ENCODE data around the gene IMMT. TPM values are rescaled to one million over a fixed set of nuclear protein-coding genes. Genes with fewer than 3 reads are reported as not detected.

The IMMT gene
- total and polyA plus RNA-seq, 10 donors: 30.7 to 80.9 (median 66.1) TPM

DNA sequence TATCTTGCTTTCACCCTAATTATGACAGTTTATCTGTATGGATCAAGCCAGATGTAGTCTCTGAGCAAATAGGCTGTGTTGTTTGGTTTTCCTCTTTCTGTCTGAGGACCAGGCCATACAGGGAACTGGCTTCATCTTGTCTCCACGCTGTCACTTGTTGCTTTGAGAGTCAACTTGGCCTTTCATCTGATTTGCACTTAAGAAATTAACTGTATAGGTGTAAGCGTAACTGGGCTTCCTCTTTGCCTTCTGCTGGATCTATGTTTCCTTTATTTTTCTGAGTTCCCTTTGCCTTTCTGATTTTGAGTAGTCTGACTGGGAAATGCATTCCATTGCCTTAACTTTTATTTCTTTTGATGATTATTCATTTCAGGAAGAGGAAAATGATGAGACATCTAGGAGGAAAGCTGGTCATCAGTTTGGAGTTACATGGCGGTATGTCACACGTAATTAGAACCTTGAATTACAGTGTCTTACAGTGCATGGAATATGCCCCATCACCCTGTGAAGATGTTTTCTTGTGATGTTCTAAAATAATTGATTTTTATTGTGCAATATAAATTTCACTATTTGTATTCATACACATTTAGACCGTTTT lies 71.8 kb downstream of the IMMT start:
- intact Hi-C loops (cut with DNase I; ENCODE audit: low total_unique reads): no loop called here
- DNase-seq: no peak
- Histone ChIP-seq H3K36me3 (peaks cover 5 to 100% (median 100%) of the 10 kb centered on the region in 6 donors), H3K4me1 (no peaks in the 10 kb centered on the region), H3K9me3 (no peaks in the 10 kb centered on the region), H3K4me3 (no peak overlapping the region), H3K27me3 (replicated peaks in 1 of 7) (no peaks in the 10 kb centered on the region), H3K27ac (no peak overlapping the region)
- TF ChIP-seq, protein P1, sequence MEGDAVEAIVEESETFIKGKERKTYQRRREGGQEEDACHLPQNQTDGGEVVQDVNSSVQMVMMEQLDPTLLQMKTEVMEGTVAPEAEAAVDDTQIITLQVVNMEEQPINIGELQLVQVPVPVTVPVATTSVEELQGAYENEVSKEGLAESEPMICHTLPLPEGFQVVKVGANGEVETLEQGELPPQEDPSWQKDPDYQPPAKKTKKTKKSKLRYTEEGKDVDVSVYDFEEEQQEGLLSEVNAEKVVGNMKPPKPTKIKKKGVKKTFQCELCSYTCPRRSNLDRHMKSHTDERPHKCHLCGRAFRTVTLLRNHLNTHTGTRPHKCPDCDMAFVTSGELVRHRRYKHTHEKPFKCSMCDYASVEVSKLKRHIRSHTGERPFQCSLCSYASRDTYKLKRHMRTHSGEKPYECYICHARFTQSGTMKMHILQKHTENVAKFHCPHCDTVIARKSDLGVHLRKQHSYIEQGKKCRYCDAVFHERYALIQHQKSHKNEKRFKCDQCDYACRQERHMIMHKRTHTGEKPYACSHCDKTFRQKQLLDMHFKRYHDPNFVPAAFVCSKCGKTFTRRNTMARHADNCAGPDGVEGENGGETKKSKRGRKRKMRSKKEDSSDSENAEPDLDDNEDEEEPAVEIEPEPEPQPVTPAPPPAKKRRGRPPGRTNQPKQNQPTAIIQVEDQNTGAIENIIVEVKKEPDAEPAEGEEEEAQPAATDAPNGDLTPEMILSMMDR (IDR thresholded peaks at IDR 0.05 in 8 of 11, conservative IDR thresholded peaks at IDR 0.05 in 3 of 11): no peak
- TF ChIP-seq POLR2A (IDR thresholded peaks at IDR 0.05): no peak
- TF ChIP-seq POLR2AphosphoS5 (IDR thresholded peaks at IDR 0.05): no peak
- 86 to 98% (median 93%) methylated on average over 5 of the region's 5 CpGs for WGBS, 5 donors

DNA sequence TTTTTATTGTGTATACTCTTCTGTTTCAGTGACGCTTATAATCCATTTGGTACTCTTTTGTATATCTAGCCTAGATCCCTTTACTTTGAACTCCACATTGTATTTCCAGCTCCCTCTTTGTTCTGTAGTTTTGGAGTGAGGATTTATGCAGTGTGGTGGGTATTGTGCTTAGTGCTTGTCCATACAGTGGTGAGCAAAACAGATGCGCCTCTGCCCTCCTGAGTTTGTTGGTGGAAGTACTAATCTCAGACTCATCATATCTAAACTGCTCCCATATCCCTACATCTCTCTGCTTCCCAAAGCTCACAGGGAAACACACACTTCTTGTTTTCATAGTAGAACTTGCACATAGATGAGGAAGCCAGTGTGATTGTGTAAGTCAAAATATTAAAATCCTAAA lies 77.1 kb downstream of the IMMT start:
- 92 to 98% (median 96%) methylated on average over 2 of the region's 2 CpGs for WGBS, 5 donors
- Histone ChIP-seq H3K9me3 (no peaks in the 10 kb centered on the region), H3K36me3 (peaks cover 3 to 100% (median 95%) of the 10 kb centered on the region in 6 donors), H3K4me3 (no peak overlapping the region), H3K4me1 (peaks cover 0 to 26% (median 0%) of the 10 kb centered on the region in 6 donors), H3K27me3 (replicated peaks in 1 of 7) (no peaks in the 10 kb centered on the region), H3K27ac (no peak overlapping the region)
- intact Hi-C loops (cut with DNase I; ENCODE audit: low total_unique reads): no loop called here
- no peak for DNase-seq
- no peak for TF ChIP-seq POLR2AphosphoS5 (IDR thresholded peaks at IDR 0.05)
- TF ChIP-seq POLR2A (IDR thresholded peaks at IDR 0.05): no peak
- TF ChIP-seq, protein P1 (IDR thresholded peaks at IDR 0.05 in 8 of 11, conservative IDR thresholded peaks at IDR 0.05 in 3 of 11): no peak

DNA sequence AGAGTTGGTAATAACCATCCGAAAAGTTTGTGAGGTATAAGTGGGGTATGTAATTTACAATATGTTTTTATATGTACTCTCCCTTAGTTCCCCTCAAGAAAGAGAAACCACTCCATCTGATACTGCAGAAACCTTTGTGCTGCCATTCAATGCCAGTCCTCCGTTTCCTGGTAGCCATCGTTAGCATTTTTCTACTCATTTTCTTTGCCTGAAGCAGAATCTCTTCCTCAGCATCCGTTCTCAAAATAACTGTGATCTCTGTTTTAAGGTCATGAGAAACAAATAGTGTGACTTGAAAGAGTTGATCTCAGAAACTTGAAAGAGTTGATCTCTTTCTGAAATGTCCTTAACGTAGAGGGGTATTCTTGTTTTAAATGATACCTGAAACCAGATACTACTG lies 88.2 kb downstream of the IMMT start:
- Histone ChIP-seq H3K36me3 (peaks cover 4 to 62% (median 30%) of the 10 kb centered on the region in 6 donors), H3K27ac (no peak overlapping the region), H3K4me3 (peak overlapping the region; percentile 88 to 99 (median 97)), H3K9me3 (no peaks in the 10 kb centered on the region), H3K27me3 (replicated peaks in 1 of 7) (no peaks in the 10 kb centered on the region), H3K4me1 (peaks cover 22 to 58% (median 47%) of the 10 kb centered on the region in 6 donors)
- intact Hi-C loops (cut with DNase I; ENCODE audit: low total_unique reads): no loop called here
- TF ChIP-seq, protein P1 (IDR thresholded peaks at IDR 0.05 in 8 of 11, conservative IDR thresholded peaks at IDR 0.05 in 3 of 11): no peak
- TF ChIP-seq POLR2AphosphoS5 (IDR thresholded peaks at IDR 0.05) (no peak), POLR2A (IDR thresholded peaks at IDR 0.05) (no peak)
- DNase-seq: no peak
- 18 to 28% (median 20%) methylated on average over 5 of the region's 5 CpGs for WGBS, 5 donors

DNA sequence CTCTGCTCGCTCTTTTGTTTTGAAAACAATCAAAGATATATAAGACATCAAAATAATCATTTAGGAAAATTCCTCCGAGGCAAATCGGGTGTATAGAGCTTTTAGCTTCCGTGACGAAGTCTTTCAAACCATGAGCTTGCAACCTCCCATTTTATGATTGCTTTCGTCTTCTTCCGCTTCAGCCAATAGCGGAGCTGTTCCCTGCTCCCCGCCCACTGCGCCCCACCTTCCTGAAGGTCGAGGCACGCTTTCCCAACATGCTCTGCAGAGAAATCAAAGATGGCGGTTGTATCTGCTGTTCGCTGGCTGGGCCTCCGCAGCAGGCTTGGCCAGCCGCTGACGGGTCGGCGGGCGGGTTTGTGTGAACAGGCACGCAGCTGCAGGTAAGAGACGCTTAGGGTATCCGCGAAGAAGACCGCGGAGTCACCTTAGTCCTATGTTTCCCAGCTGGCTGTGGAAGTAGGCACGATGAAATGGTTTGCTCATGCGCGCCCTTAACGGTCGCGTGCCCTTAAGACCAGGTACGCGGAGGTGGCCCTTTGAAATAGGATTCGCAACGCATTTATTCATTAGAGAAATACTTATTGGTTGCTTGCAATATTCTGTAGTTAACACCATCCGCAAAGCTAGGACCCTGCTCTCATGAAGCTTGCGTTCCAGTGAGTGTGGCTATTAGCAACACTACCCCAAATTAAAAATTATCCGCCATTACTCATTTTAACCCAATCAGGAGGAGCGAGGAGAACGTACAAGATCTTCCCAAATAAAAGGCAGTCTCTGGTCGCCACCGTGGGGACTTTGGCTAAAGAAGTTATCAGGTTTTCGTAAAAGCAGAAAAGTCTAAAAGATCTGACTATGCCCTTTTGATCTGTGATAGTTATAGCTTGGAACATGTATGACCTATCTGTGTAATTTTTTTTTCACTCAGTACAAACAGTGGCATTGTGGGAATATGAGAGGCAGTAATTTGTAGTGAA lies 89.0 kb downstream of the IMMT start, which contains the start of gene PTCD3:
Gene PTCD3, plus strand, starts transcription at position 267 of the 977 bp plus-strand sequence. Its CDS starts 13 bp downstream, at position 280.
- no peaks in the 10 kb centered on the region for H3K27me3 ChIP-seq (replicated peaks in 1 of 7)
- peaks cover 22 to 58% (median 47%) of the 10 kb centered on the region in 6 donors for H3K4me1 ChIP-seq
- TF ChIP-seq, protein P1 (IDR thresholded peaks at IDR 0.05 in 8 of 11, conservative IDR thresholded peaks at IDR 0.05 in 3 of 11): peak in 1 of 11 experiments; percentile 32
- TF ChIP-seq POLR2A (IDR thresholded peaks at IDR 0.05) (no peak), POLR2AphosphoS5 (IDR thresholded peaks at IDR 0.05) (peak; percentile 88 to 91 (median 91))
- peak; percentile 98 for DNase-seq
- 0 to 1% (median 0%) methylated on average over 35 to 44 of the region's 44 CpGs for WGBS, 5 donors
- intact Hi-C loops (cut with DNase I; ENCODE audit: low total_unique reads): no loop called here
- peaks cover 0 to 58% (median 22%) of the 10 kb centered on the region in 6 donors for H3K36me3 ChIP-seq
- H3K27ac ChIP-seq: peak within 1 kb of the TSS; percentile 62 to 90 (median 85)
- H3K4me3 ChIP-seq: peak within 1 kb of the TSS; percentile 88 to 99 (median 97)
- no peaks in the 10 kb centered on the region for H3K9me3 ChIP-seq

All from spleen (tissue), 11 donors.